ENCODE results near the gene SAXO1.

GRCh38 chr9:19048966-19049916 is 16.2 kb upstream of the SAXO1 start, which contains the start of gene RRAGA:
- TF ChIP-seq RAD21 (IDR thresholded peaks at IDR 0.05) (peak; percentile 77 to 84), CTCF (IDR thresholded peaks at IDR 0.05; ENCODE audit: low read depth, low read length, missing input control) (peak; percentile 91), TAF1 (conservative IDR thresholded peaks at IDR 0.05) (peak; percentile 85), RXRA (IDR thresholded peaks at IDR 0.05) (peak; percentile 46 to 52), YY1 (IDR thresholded peaks at IDR 0.05) (peak; percentile 96), GABPA (IDR thresholded peaks at IDR 0.05 in 1 of 2, conservative IDR thresholded peaks at IDR 0.05 in 1 of 2) (peak; percentile 50 to 89), JUND (IDR thresholded peaks at IDR 0.05) (no peak), MAX (IDR thresholded peaks at IDR 0.05) (peak; percentile 50), SP1 (IDR thresholded peaks at IDR 0.05) (peak; percentile 89), FOXA2 (IDR thresholded peaks at IDR 0.05) (no peak)
